PC-3 (cell line): ENCODE data around the gene FOXJ3.

Experiments used
- CTCF ChIP-seq: fragments of 300-600 bp; sonication (generic); conservative IDR thresholded peaks from 2 replicates; pipeline ENCODE4 v1.5.1; 2017; ENCODE audit warnings: antibody characterized with exemption, low read depth, mild to moderate bottlenecking, low read length
- EZH2 ChIP-seq: fragments of 300-600 bp; sonication (generic); IDR thresholded peaks from one replicate; pipeline ENCODE4 v1.6.1; 2017; ENCODE audit warnings: antibody characterized with exemption, mild to moderate bottlenecking, low read length; ENCODE audit not compliant: unreplicated experiment

- TF ChIP-seq CTCF (no peak), EZH2 (no peak)
These were observed 93.9 kb downstream of the FOXJ3 start for GRCh38 chr1:42240966-42241755.
